H1 (cell line): ENCODE results near the gene OPCML. TPM values are rescaled to one million over a fixed set of nuclear protein-coding genes. Genes with fewer than 3 reads are reported as not detected.

ENCODE experiments used
- CTCF ChIA-PET: fragments of 300-600 bp; sonication (Branson Sonifier 250); formaldehyde crosslinking; loops from one replicate; lab custom pipeline; 2021; ENCODE audit not compliant: partially characterized antibody; lab: Charles Lee
- POLR2A ChIA-PET: fragments of 300-600 bp; sonication (Branson Sonifier 250); formaldehyde crosslinking; loops from one replicate; lab custom pipeline; 2021; ENCODE audit warnings: inconsistent platforms; ENCODE audit not compliant: partially characterized antibody; lab: Charles Lee
- DNase-seq, 2 experiments: peaks; one replicate each; pipeline versions ENCODE4 v3.0.0 to v3.0.0-alpha.2; 2010 to 2022; ENCODE audit warnings: low spot score in 2 of 2, low read depth in 1 of 2, mixed read lengths in 1 of 2
- FAIRE-seq: peaks from 2 replicates; lab custom pipeline; 2011; peaks lifted over from hg19 to GRCh38; lab: Jason Lieb, UNC
- H2AFZ ChIP-seq: 2 replicates; pipeline ENCODE4 v1.8.1; 2012; ENCODE audit warnings: low read length, inconsistent platforms
- H2AK5ac ChIP-seq: 2 replicates; pipeline ENCODE4 v1.6.1; 2013; ENCODE audit warnings: low read depth, low read length
- H2BK120ac ChIP-seq: replicated peaks from 2 replicates; pipeline ENCODE3; 2013; ENCODE audit warnings: low read depth, low read length, inconsistent platforms
- H2BK12ac ChIP-seq: 2 replicates; pipeline ENCODE4 v1.6.1; 2013; ENCODE audit warnings: low read depth, low read length
- H2BK15ac ChIP-seq: 2 replicates; pipeline ENCODE4 v1.6.1; 2013; ENCODE audit warnings: low read length
- H2BK20ac ChIP-seq: 2 replicates; pipeline ENCODE4 v1.6.1; 2013; ENCODE audit warnings: low read length
- H2BK5ac ChIP-seq: 2 replicates; pipeline ENCODE4 v1.6.1; 2013; ENCODE audit warnings: low read depth, low read length
- H3K14ac ChIP-seq: 2 replicates; pipeline ENCODE4 v1.6.1; 2013; ENCODE audit warnings: inconsistent platforms; ENCODE audit not compliant: insufficient read length
- H3K18ac ChIP-seq: 2 replicates; pipeline ENCODE4 v1.6.1; 2013; ENCODE audit warnings: low read length; ENCODE audit errors: extremely low read depth
- H3K23ac ChIP-seq: 2 replicates; pipeline ENCODE4 v1.6.1; 2013; ENCODE audit warnings: inconsistent platforms; ENCODE audit not compliant: insufficient read length
- H3K23me2 ChIP-seq: 2 replicates; pipeline ENCODE4 v1.6.1; 2013; ENCODE audit warnings: low read depth, low read length
- H3K27ac ChIP-seq: 2 replicates; pipeline ENCODE4 v1.6.1; 2011; ENCODE audit warnings: low read depth, low read length, inconsistent platforms
- H3K27me3 ChIP-seq, 4 experiments: replicated peaks in 1 of 4; 1 replicate in 1 of 4; 2 replicates in 3 of 4; pipeline versions ENCODE4 v1.6.1 to v1.8.1; 2011 to 2013; ENCODE audit warnings: low read length in 3 of 4, mild to moderate bottlenecking in 3 of 4, inconsistent platforms in 2 of 4, mixed read lengths in 2 of 4, moderate library complexity in 1 of 4; ENCODE audit not compliant: control insufficient read depth in 3 of 4, insufficient read depth in 3 of 4; ENCODE audit errors: extremely low read depth in 1 of 4
- H3K36me3 ChIP-seq, 4 experiments: 2 replicates each; pipeline versions ENCODE4 v1.6.1 to v1.8.1; 2011 to 2013; ENCODE audit warnings: mild to moderate bottlenecking in 4 of 4, low read length in 3 of 4, moderate library complexity in 2 of 4, control low read depth in 1 of 4, inconsistent platforms in 1 of 4; ENCODE audit not compliant: insufficient read depth in 4 of 4, control insufficient read depth in 2 of 4
- H3K4ac ChIP-seq: replicated peaks from 2 replicates; pipeline ENCODE3; 2013; ENCODE audit warnings: low read length, low read depth, mixed read lengths, inconsistent platforms; ENCODE audit not compliant: insufficient read length
- H3K4me1 ChIP-seq, 4 experiments: replicated peaks in 1 of 4; 1 replicate in 1 of 4; 2 replicates in 3 of 4; pipeline versions ENCODE4 v1.6.1 to v1.8.1; 2011 to 2013; ENCODE audit warnings: low read length in 3 of 4, inconsistent platforms in 2 of 4, mixed read lengths in 1 of 4; ENCODE audit not compliant: insufficient read depth in 4 of 4, control insufficient read depth in 3 of 4
- H3K4me2 ChIP-seq, 2 experiments: 2 replicates each; pipeline versions ENCODE4 v1.6.1 to v1.8.1; 2011 to 2013; ENCODE audit warnings: low read depth in 2 of 2, low read length in 2 of 2, control low read depth in 1 of 2, inconsistent platforms in 1 of 2, mild to moderate bottlenecking in 1 of 2; ENCODE audit not compliant: insufficient read depth in 1 of 2
- H3K4me3 ChIP-seq, 4 experiments: fragments of 200-600, 300-600 bp in 1 of 4; sonication (generic), shearing (Covaris generic), sonication (Bioruptor Twin) in 1 of 4; 2 replicates each; pipeline versions ENCODE4 v1.5.1 to v1.8.1; 2011 to 2016; ENCODE audit warnings: low read length in 4 of 4, low read depth in 3 of 4, control low read depth in 2 of 4, inconsistent platforms in 2 of 4, mild to moderate bottlenecking in 2 of 4, mixed read lengths in 1 of 4, moderate library complexity in 1 of 4; ENCODE audit not compliant: insufficient read depth in 2 of 4; ENCODE audit errors: extremely low read depth in 1 of 4
- H3K56ac ChIP-seq: replicated peaks from 2 replicates; pipeline ENCODE3; 2013; ENCODE audit warnings: low read depth, mild to moderate bottlenecking, mixed read lengths, low read length, inconsistent platforms; ENCODE audit not compliant: insufficient read length
- H3K79me1 ChIP-seq: 2 replicates; pipeline ENCODE4 v1.6.1; 2013; ENCODE audit warnings: low read depth, low read length, control low read depth
- H3K79me2 ChIP-seq, 2 experiments: 2 replicates each; pipeline versions ENCODE4 v1.6.1 to v1.8.1; 2012 to 2013; ENCODE audit warnings: low read length in 2 of 2, mild to moderate bottlenecking in 2 of 2, inconsistent platforms in 1 of 2; ENCODE audit not compliant: insufficient read depth in 2 of 2, control insufficient read depth in 1 of 2
- H3K9ac ChIP-seq, 4 experiments: replicated peaks in 1 of 4; 1 replicate in 1 of 4; 2 replicates in 3 of 4; pipeline versions ENCODE4 v1.6.1 to v1.8.1; 2011 to 2013; ENCODE audit warnings: low read depth in 3 of 4, low read length in 3 of 4, control low read depth in 2 of 4, mild to moderate bottlenecking in 2 of 4, moderate library complexity in 2 of 4, inconsistent platforms in 1 of 4; ENCODE audit errors: extremely low read depth in 1 of 4
- H3K9me3 ChIP-seq, 2 experiments: 2 replicates each; pipeline versions ENCODE4 v1.6.1 to v1.8.1; 2012 to 2013; ENCODE audit warnings: mild to moderate bottlenecking in 2 of 2, moderate library complexity in 2 of 2, control low read depth in 1 of 2, inconsistent platforms in 1 of 2, low read depth in 1 of 2, low read length in 1 of 2, mixed read lengths in 1 of 2; ENCODE audit not compliant: insufficient read depth in 2 of 2
- H4K20me1 ChIP-seq, 2 experiments: replicated peaks in 1 of 2; 2 replicates each; pipeline versions ENCODE3 to v1.8.1; 2011 to 2013; ENCODE audit warnings: inconsistent platforms in 2 of 2, low read length in 2 of 2, mild to moderate bottlenecking in 1 of 2; ENCODE audit not compliant: insufficient read depth in 2 of 2, control insufficient read depth in 1 of 2
- H4K5ac ChIP-seq: 2 replicates; pipeline ENCODE4 v1.6.1; 2013; ENCODE audit warnings: low read length, low read depth, mixed read lengths, inconsistent platforms; ENCODE audit not compliant: insufficient read length
- H4K8ac ChIP-seq: 2 replicates; pipeline ENCODE4 v1.8.0; 2013; ENCODE audit warnings: mild to moderate bottlenecking, moderate library complexity, low read length, inconsistent platforms; ENCODE audit not compliant: insufficient read depth; ENCODE audit errors: extremely low read depth
- H4K91ac ChIP-seq: replicated peaks from 2 replicates; pipeline ENCODE3; 2013; ENCODE audit warnings: low read length, mixed read lengths, inconsistent platforms; ENCODE audit not compliant: insufficient read length
- ATF3 ChIP-seq: IDR thresholded peaks from 2 replicates; pipeline ENCODE4 v1.6.1; 2011; ENCODE audit warnings: low read depth, mild to moderate bottlenecking, low read length; ENCODE audit not compliant: insufficient read depth
- FOSL1 ChIP-seq: IDR thresholded peaks from 2 replicates; pipeline ENCODE4 v1.6.1; 2011; ENCODE audit warnings: mild to moderate bottlenecking, low read depth, low read length, moderate library complexity; ENCODE audit not compliant: insufficient read depth
- KDM5A ChIP-seq: fragments of 200-600 bp; IDR thresholded peaks from 2 replicates; pipeline ENCODE4 v1.7.1; 2012; ENCODE audit warnings: mild to moderate bottlenecking, low read length, inconsistent platforms, mixed read lengths
- MAFK ChIP-seq: IDR thresholded peaks from 2 replicates; pipeline ENCODE4 v1.6.1; 2012; ENCODE audit warnings: low read depth, mild to moderate bottlenecking, improper control_type of control experiment, low read length
- RAD21 ChIP-seq, 2 experiments: IDR thresholded peaks in 1 of 2; conservative IDR thresholded peaks in 1 of 2; 2 replicates each; pipeline ENCODE4 v1.6.1; 2011; ENCODE audit warnings: low read depth in 2 of 2, low read length in 2 of 2, improper control_type of control experiment in 1 of 2, inconsistent platforms in 1 of 2, mild to moderate bottlenecking in 1 of 2, moderate library complexity in 1 of 2
- TCF12 ChIP-seq: IDR thresholded peaks from 2 replicates; pipeline ENCODE4 v1.6.1; 2011; ENCODE audit warnings: low read depth, mild to moderate bottlenecking, low read length
- WGBS, 2 experiments: shearing (Covaris generic) in 1 of 2; methylation state at CpG; one replicate each; pipeline versions ENCODE4 v1.1.6 to v1.1.7; 2013 to 2015; ENCODE audit warnings: low lambda C conversion rate in 2 of 2, mixed read lengths in 2 of 2, inconsistent platforms in 1 of 2, low coverage in 1 of 2, missing lambda C conversion rate in 1 of 2; ENCODE audit not compliant: insufficient replicate concordance in 2 of 2, insufficient coverage in 1 of 2, insufficient read length in 1 of 2; ENCODE audit errors: extremely low coverage in 1 of 2, missing lambda C conversion rate in 1 of 2; 5-methylcytosine and 5-hydroxymethylcytosine counted together
- polyA plus RNA-seq, 7 experiments: library from polyadenylated mRNA; depleted of rRNA in 3 of 7; stranded (reverse) in 5 of 7; unstranded in 2 of 7; fragments of >200 nt in 5 of 7; fragments of 200-250 nt in 2 of 7; gene quantifications; 1 replicate in 5 of 7; 2 replicates in 1 of 7; 4 replicates in 1 of 7; pipeline versions ENCODE4 v1.2.1 to v1.2.3, GENCODE V29; 2011 to 2013; ENCODE audit warnings: missing spikeins in 2 of 7, mixed read lengths in 2 of 7
- total RNA-seq: library from RNA; stranded (reverse); fragmentation: NEBNext Ultra II Directional; extraction: Animal tissue kit (Norgen Biotek cat#: 25700); gene quantifications from 2 replicates; pipeline ENCODE4 v1.2.1, GENCODE V29; 2021

Gene OPCML
- total and polyA plus RNA-seq, 2 of the 8 experiments (the other 6 are each of a cell fraction or from before 2014, with no cell fraction given) = 2.3 to 3.1 TPM

GRCh38 chr11:132777067-132777975 lies 755.0 kb downstream of the OPCML start:
- no peak overlapping the region for H3K27ac ChIP-seq

More at GRCh38 chr11:132777067-132777975, 755.0 kb downstream of the OPCML start:
- Histone ChIP-seq H2BK15ac (no peak overlapping the region), H3K56ac (no peak overlapping the region), H3K27me3 (no peaks in the 10 kb centered on the region), H3K9me3 (no peaks in the 10 kb centered on the region), H2BK5ac (no peak overlapping the region), H4K5ac (no peak overlapping the region), H3K36me3 (no peaks in the 10 kb centered on the region), H3K18ac (0 out of 2 replicates have a peak overlapping the region, but pooled peaks have one; percentile 25), H3K4me1 (peaks cover 3 to 17% (median 9%) of the 10 kb centered on the region in 4 experiments; a peak in 6 of 7 replicates), H3K14ac (no peak overlapping the region), H3K4me3 (no peak overlapping the region), H2BK20ac (no peak overlapping the region), H2AFZ (no peak overlapping the region), H3K23me2 (no peaks in the 10 kb centered on the region), H2BK12ac (no peak overlapping the region), H3K79me2 (no peaks in the 10 kb centered on the region), H4K20me1 (no peaks in the 10 kb centered on the region), H2AK5ac (no peak overlapping the region), H4K91ac (no peak overlapping the region), H3K4me2 (no peak overlapping the region; a peak in 1 of 4 replicates), H3K79me1 (no peaks in the 10 kb centered on the region), H4K8ac (no peak overlapping the region), H3K23ac (no peak overlapping the region), H3K9ac (no peak overlapping the region), H2BK120ac (no peak overlapping the region), H3K4ac (no peak overlapping the region)
- TF ChIP-seq FOSL1 = no peak
- TF ChIP-seq RAD21 (IDR thresholded peaks at IDR 0.05 in 1 of 2, conservative IDR thresholded peaks at IDR 0.05 in 1 of 2; ENCODE audit: low read depth in 2 of 2, low read length in 2 of 2) = no peak
- no peak for TF ChIP-seq KDM5A
- TF ChIP-seq ATF3 = no peak
- TF ChIP-seq MAFK = no peak
- TF ChIP-seq TCF12 = no peak
- DNase-seq (no peak), FAIRE-seq (no peak)
- 78% methylated on average over 9 of the region's 9 CpGs; no CpG with 5 or more reads in 1 of the 2 experiments for WGBS, 2 experiments
- ChIA-PET POLR2A (no interaction called here), CTCF (interaction anchor here (1.0 to 1.8 kb wide), 3 partner anchors 14 to 82 kb away, joined by 3 to 4 read pairs (median 3); no protein-coding TSS in a partner anchor)
